Uterus (tissue), 2 donors: ENCODE data around the gene LRP8.

Experiments used
- CTCF ChIP-seq, 4 experiments: fragments of 200-600 bp in 2 of 4; fragments of 450-650 bp in 2 of 4; sonication (generic) in 2 of 4; IDR thresholded peaks; one replicate each; pipeline ENCODE4 v1.5.1; 2016 to 2019; ENCODE audit warnings: antibody characterized with exemption in 4 of 4, mild to moderate bottlenecking in 2 of 4, moderate library complexity in 1 of 4
- POLR2A ChIP-seq, 2 donors: fragments of 450-650 bp; IDR thresholded peaks; one replicate each; pipeline ENCODE4 v1.6.1; 2016; ENCODE audit warnings: antibody characterized with exemption in 2 of 2, mild to moderate bottlenecking in 1 of 2, moderate library complexity in 1 of 2

GRCh38 chr1:53327182-53327913 lies 522 bp downstream of the LRP8 start:
- TF ChIP-seq POLR2A (IDR thresholded peaks at IDR 0.05) (no peak), CTCF (IDR thresholded peaks at IDR 0.05) (no peak)
